GM10248 (cell line): Measurements from ENCODE around the gene RRAGC.
A peak's percentile ranks its signal among the peaks of the same experiment; 100 is the strongest.

Experiments
- CTCF ChIA-PET: fragments of 300-600 bp; sonication (Branson Sonifier 250); formaldehyde crosslinking; extraction: SDS; loops from one replicate; lab custom pipeline; 2021; ENCODE audit warnings: antibody characterized with exemption; lab: Yijun Ruan, JAX
- POLR2A ChIA-PET: fragments of 350-650 bp; sonication (Branson Sonifier 250); formaldehyde crosslinking; extraction: SDS; loops from one replicate; lab custom pipeline; 2020; ENCODE audit warnings: antibody characterized with exemption; lab: Yijun Ruan, JAX
- DNase-seq: peaks from one replicate; pipeline ENCODE4 v3.0.0; 2012; ENCODE audit errors: extremely low spot score
- TF ChIP-seq, protein P1 (sequence below): IDR thresholded peaks from 2 replicates; pipeline ENCODE4 v1.5.1; 2012; ENCODE audit warnings: mild to moderate bottlenecking, low read depth; ENCODE audit errors: extremely low read depth, missing control alignments, control extremely low read depth

The RRAGC gene

DNA sequence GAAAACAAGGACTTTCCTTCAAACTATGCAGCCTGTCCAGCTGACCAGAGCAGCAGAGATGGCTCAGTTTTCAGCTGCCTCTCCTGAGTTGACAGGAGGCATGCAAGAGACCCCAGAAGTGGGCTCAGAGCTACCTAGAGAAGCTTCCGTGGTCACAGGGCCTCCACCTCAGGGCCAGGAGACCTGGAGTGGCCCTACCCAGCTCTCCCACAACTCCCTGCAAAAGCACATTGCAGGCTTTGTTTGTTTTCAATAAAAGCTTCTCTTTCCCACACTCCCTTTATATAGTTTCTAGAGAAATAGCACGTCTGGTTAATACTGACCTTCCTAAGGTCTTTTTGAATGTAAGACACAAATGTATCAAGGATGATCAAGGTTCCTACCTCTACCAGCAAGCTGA is 40.1 kb downstream of the RRAGC start:
- no peak for DNase-seq
- TF ChIP-seq, protein P1, sequence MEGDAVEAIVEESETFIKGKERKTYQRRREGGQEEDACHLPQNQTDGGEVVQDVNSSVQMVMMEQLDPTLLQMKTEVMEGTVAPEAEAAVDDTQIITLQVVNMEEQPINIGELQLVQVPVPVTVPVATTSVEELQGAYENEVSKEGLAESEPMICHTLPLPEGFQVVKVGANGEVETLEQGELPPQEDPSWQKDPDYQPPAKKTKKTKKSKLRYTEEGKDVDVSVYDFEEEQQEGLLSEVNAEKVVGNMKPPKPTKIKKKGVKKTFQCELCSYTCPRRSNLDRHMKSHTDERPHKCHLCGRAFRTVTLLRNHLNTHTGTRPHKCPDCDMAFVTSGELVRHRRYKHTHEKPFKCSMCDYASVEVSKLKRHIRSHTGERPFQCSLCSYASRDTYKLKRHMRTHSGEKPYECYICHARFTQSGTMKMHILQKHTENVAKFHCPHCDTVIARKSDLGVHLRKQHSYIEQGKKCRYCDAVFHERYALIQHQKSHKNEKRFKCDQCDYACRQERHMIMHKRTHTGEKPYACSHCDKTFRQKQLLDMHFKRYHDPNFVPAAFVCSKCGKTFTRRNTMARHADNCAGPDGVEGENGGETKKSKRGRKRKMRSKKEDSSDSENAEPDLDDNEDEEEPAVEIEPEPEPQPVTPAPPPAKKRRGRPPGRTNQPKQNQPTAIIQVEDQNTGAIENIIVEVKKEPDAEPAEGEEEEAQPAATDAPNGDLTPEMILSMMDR: no peak
- POLR2A ChIA-PET: no interaction called here
- CTCF ChIA-PET: interaction anchor here (0.6 to 4.0 kb wide), 14 partner anchors 7 to 792 kb away, joined by 3 to 22 read pairs (median 4); no protein-coding TSS in a partner anchor

DNA sequence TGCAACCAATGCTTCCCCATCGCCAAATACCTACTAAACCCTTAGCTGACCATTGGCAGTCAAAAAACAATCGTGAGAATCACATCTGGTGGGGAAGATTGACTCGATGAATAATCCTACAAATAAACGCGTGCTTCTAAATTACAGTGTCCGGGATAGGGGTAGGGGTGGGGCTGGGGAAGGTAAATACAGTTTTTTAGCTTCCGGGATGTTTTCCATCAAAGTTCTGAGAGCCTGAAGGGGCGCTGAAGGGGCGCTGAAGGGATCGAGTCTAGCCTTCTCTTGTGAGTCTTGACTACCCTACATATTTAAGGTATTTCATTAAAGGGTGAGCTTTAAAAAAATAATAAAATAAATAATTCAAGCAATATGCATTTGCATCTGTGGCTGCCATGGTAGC is 40.5 kb downstream of the RRAGC start:
- no peak for DNase-seq
- ChIA-PET CTCF (interaction anchor here (0.6 to 4.0 kb wide), 19 partner anchors 8 to 795 kb away, joined by 3 to 22 read pairs (median 4); no protein-coding TSS in a partner anchor), POLR2A (no interaction called here)
- TF ChIP-seq, protein P1: no peak

DNA sequence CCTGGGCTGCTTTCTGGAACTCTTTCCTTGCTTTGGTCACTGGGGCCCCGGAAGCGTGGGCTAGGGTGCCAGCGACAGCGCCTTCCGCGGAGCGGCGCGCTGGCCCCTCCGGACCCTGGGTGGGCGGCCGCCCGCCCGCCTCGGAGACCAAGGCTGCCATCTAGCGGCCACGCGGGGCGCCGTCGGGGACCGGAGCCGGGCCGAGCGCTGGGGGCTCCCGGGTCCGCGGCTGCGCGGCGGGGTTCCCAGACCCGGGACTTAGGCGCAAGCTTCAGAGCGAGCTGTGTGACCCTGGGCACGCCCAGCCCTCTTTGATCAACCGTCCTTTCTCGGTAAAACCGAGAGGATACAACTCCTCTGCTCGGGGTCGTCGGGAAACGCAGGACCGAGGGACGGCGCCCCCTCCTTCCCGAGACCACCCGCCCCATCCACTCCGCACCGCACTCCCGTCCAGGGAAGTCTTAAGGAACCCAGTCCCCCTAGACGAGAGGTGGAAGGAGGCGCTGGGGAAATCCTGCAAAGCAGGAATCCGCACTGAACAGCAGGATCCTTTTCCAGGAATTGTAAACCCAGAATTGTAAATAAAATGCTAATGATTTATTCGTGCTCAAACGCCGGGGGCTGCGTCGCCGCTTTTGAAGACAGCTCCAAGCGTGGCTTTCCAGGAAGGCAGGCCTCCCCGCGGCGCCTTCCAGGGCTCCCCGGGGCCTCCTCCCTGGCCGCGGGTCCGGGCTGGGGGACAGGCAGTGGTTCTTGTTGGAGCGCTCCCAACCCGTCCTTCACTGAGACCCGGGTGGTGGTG is 41.2 kb downstream of the RRAGC start:
- TF ChIP-seq, protein P1: peak; percentile 84
- ChIA-PET CTCF (interaction anchor here (0.6 to 4.0 kb wide), 18 partner anchors 8 to 794 kb away, joined by 3 to 22 read pairs (median 4); no protein-coding TSS in a partner anchor), POLR2A (no interaction called here)
- peak; percentile 79 for DNase-seq

DNA sequence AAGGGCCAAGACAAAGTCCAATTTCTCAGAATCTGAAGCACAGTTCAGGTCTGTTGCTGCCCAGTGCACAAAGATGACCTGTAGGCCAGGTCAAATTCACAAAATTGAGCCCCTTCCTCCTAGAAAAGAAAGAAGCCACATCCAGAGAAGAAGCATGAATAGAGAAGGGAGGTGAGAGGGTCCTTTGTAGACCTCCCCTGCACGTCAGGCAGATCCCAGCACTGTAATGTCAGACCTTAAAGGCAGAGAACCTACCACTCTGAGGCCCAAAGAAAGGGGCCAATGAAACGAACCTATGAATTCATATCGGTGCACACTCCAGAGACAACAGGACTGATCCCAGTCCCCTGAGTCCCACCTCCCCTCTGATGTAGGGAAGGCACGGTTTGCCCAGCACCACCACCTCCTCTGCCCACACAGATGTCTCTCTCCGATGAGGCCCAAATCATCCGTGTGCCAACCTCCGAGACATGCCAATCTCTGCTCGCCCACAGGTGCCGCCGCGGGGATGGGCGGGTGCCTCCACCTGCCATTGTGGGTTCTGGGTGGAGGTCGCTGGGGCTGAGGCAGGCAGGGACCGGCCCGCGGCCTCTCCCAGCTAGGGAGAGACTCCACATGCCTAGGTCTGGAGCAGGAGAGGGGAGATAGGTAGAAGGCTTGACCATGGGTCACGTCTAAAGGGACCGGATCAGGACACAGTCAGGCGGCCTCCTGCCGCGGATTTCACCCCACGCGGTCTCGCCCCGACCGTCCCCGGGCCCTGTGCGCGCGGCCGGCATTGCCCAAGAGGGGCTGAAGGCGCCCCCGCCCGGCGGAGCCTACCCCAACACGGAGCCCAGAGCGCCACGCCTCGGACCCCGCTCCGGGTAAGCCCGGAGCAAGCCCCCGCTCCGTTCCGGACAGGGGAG is 42.1 kb downstream of the RRAGC start:
- POLR2A ChIA-PET: no interaction called here
- no peak for DNase-seq
- TF ChIP-seq, protein P1: no peak
- CTCF ChIA-PET: interaction anchor here (0.8 to 4.0 kb wide), 8 partner anchors 9 to 745 kb away, joined by 3 to 22 read pairs (median 4); no protein-coding TSS in a partner anchor

DNA sequence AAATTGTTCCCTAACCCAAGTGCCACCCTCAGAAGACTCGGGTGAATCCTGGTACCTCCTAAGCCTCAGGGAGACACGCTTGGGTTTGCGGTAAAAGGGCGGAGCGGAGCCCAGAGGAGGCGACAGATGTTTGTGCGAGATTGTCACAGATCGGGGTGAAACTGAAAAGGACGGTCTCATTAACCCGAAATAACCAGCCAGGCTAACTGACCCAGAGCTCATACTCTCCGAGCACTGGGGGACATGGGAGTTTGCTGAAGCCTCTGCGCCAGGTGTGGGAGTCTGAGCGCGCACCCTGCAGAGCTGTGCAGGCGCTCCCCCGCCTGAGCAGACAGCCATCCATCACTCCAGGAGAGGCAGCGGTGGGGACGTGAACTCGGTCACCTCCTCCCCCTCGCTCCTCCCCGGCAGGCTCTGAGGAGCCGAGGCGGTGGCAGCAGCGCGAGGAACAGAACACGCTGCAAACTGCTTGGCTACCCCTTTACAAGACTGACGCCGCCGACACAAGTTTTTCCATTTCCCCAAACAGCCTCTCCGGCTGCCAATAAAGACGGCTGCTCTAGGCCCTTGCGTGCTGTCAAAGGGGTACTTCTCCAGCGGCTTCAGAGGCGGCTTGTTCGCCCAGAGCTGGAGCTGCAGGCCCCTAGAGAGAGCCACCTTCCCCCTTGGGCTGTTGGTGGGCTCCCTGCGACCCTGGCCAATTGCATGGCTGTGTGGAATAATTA is 43.5 kb downstream of the RRAGC start:
- CTCF ChIA-PET: no interaction called here
- DNase-seq: peak; percentile 70
- TF ChIP-seq, protein P1: peak; percentile 17
- POLR2A ChIA-PET: no interaction called here
